ENCODE measurements around the gene DCTN1. TPM values are rescaled to one million over a fixed set of nuclear protein-coding genes. Genes with fewer than 3 reads are reported as not detected.

The DCTN1 gene
- 100 to 1,000 TPM in 2 of 4 donors, 10 to 100 TPM in 2; 48.2 to 140 (median 95.0) TPM for total RNA-seq

DNA sequence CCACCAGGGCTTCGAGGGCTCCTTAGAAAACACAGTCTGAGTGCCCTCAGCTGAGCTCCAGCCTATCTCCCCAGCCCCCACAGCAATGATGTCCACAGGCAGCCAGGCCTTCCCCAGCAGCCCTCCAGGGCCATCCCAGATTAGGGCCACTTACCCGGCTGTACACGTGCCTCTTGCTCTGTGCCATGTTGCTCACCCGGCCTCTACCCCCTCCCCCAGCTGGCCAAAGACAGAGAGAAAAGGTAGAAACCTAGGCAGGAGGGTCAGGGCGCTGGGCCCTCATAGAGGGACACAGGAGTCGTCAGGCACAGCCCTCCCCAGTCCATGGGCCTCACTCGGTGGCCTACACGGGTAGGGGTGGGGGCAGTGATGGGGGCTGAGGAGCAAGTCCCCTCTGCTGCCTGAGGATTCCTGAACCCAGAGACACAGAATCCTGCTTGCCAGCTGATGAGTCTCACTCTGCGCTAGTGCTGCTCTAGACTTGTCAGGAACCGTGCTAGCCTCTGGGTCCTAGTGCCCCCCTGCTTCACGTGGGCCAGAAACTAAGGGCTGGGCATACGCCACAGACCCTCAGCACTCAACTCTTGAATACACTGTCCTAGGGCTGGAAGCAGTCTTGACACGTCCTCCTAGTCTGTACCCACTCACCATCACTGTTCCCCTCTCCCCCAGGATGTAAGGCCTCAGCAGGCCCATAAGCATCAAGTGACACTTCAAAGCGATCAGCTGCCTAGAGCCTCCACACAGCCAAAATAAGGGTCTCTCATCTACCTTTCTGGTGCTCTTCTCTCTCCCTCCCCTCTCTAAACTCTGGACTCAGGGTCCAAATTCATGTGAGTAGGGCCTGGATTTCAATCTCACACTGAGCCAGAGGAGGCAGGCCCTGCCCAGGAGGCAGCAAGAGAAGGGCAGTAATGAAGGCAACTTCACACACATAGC lies at the start of gene DCTN1:
Gene DCTN1 (minus strand): TSS at position 461 of the 939 bp plus-strand sequence. CDS start 274 bp downstream, at position 187.
- DNase-seq, result peak; percentile 47 to 48
- no peaks in the 10 kb centered on the region for H3K9me3 ChIP-seq
- peaks cover 5 to 17% of the 10 kb centered on the region in 2 donors for H3K4me1 ChIP-seq
- H3K27ac ChIP-seq, result peak within 1 kb of the TSS; percentile 22 to 37
- no peak for TF ChIP-seq POLR2A (IDR thresholded peaks at IDR 0.05)
- TF ChIP-seq, protein P1, sequence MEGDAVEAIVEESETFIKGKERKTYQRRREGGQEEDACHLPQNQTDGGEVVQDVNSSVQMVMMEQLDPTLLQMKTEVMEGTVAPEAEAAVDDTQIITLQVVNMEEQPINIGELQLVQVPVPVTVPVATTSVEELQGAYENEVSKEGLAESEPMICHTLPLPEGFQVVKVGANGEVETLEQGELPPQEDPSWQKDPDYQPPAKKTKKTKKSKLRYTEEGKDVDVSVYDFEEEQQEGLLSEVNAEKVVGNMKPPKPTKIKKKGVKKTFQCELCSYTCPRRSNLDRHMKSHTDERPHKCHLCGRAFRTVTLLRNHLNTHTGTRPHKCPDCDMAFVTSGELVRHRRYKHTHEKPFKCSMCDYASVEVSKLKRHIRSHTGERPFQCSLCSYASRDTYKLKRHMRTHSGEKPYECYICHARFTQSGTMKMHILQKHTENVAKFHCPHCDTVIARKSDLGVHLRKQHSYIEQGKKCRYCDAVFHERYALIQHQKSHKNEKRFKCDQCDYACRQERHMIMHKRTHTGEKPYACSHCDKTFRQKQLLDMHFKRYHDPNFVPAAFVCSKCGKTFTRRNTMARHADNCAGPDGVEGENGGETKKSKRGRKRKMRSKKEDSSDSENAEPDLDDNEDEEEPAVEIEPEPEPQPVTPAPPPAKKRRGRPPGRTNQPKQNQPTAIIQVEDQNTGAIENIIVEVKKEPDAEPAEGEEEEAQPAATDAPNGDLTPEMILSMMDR (IDR thresholded peaks at IDR 0.05), result no peak
- H3K27me3 ChIP-seq, result no peaks in the 10 kb centered on the region
- intact Hi-C loops (cut with DNase I; ENCODE audit: low total_unique reads), result no loop called here
- no peaks in the 10 kb centered on the region for H3K36me3 ChIP-seq
- H3K4me3 ChIP-seq, result peak within 1 kb of the TSS; percentile 33 to 38

- Histone ChIP-seq H3K36me3 (no peaks in the 10 kb centered on the region), H3K4me3 (no peak overlapping the region), H3K4me1 (no peaks in the 10 kb centered on the region), H3K9me3 (no peaks in the 10 kb centered on the region), H3K27me3 (no peaks in the 10 kb centered on the region), H3K27ac (no peak overlapping the region)
- intact Hi-C loops (cut with DNase I; ENCODE audit: low total_unique reads), result no loop called here
- no peak for TF ChIP-seq POLR2A (IDR thresholded peaks at IDR 0.05)
- TF ChIP-seq, protein P1 (IDR thresholded peaks at IDR 0.05), result no peak
- DNase-seq, result no peak
These were observed 48.6 kb upstream of the DCTN1 start for GRCh38 chr2:74428675-74429074.

- DNase-seq, result no peak
- H3K36me3 ChIP-seq, result no peaks in the 10 kb centered on the region
- intact Hi-C loops (cut with DNase I; ENCODE audit: low total_unique reads), result no loop called here
- H3K27me3 ChIP-seq, result no peaks in the 10 kb centered on the region
- H3K4me3 ChIP-seq, result no peak overlapping the region
- H3K9me3 ChIP-seq, result no peaks in the 10 kb centered on the region
- TF ChIP-seq, protein P1 (IDR thresholded peaks at IDR 0.05), result no peak
- TF ChIP-seq POLR2A (IDR thresholded peaks at IDR 0.05), result no peak
- H3K27ac ChIP-seq, result no peak overlapping the region
- H3K4me1 ChIP-seq, result no peaks in the 10 kb centered on the region
These were observed 47.4 kb upstream of the DCTN1 start for GRCh38 chr2:74427551-74427950.

DNA sequence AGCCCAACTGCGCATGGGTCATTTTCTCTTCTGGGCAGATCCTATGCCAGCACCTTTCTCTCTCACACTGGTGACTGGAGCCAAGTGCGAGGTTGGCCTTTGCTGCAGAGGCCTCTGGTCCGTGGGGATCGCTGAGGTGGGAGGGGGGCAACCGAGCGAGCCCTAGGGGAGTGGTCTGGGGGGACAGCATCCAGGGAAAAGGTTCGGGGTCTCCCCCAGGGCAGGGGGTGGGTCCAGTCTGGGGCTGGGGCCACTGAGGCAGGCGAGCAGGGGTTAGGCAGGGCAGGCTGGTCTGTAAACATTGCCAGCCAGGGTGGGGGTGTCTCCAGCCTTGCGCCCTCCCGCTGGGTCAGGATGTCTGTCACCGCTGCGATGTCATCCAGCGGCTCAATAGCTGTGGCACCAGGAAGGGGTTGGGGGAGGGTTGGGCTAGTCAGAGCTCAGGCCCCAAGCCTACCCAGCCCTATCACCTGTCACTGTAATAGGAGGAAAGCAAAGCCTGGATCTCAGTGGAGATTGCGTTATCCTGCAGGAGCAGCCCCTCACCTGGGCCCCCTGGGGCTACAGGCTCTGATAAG lies 46.2 kb upstream of the DCTN1 start:
- intact Hi-C loops (cut with DNase I; ENCODE audit: low total_unique reads), result no loop called here
- TF ChIP-seq, protein P1 (IDR thresholded peaks at IDR 0.05), result no peak
- no peak for TF ChIP-seq POLR2A (IDR thresholded peaks at IDR 0.05)
- Histone ChIP-seq H3K4me3 (no peak overlapping the region), H3K9me3 (no peaks in the 10 kb centered on the region), H3K36me3 (no peaks in the 10 kb centered on the region), H3K27me3 (no peaks in the 10 kb centered on the region), H3K27ac (no peak overlapping the region), H3K4me1 (no peaks in the 10 kb centered on the region)
- DNase-seq, result peak in 1 of 2 donors; percentile 7

- Histone ChIP-seq H3K36me3 (no peaks in the 10 kb centered on the region), H3K4me1 (no peaks in the 10 kb centered on the region), H3K4me3 (no peak overlapping the region), H3K27ac (no peak overlapping the region), H3K27me3 (no peaks in the 10 kb centered on the region), H3K9me3 (no peaks in the 10 kb centered on the region)
- TF ChIP-seq, protein P1 (IDR thresholded peaks at IDR 0.05), result no peak
- TF ChIP-seq POLR2A (IDR thresholded peaks at IDR 0.05), result no peak
- intact Hi-C loops (cut with DNase I; ENCODE audit: low total_unique reads), result no loop called here
- peak in 1 of 2 donors; percentile 11 for DNase-seq
These were observed 45.4 kb upstream of the DCTN1 start for GRCh38 chr2:74425523-74425922.

Data from uterus (tissue), 4 donors.